Thymus (tissue), 11 donors: Measurements from ENCODE around the gene NAT9. TPM values are rescaled to one million over a fixed set of nuclear protein-coding genes. Genes with fewer than 3 reads are reported as not detected.

Source experiments
- DNase-seq, 9 donors: peaks; one replicate each; pipeline ENCODE4 v3.0.0-alpha.2; 2013; ENCODE audit warnings: low spot score in 9 of 9, low read depth in 6 of 9, missing footprints in 1 of 9
- H3K27ac ChIP-seq, 2 donors: one replicate each; pipeline ENCODE4 v1.5.1; 2013; ENCODE audit warnings: control low read depth in 1 of 2, low read depth in 1 of 2, low read length in 1 of 2, mild to moderate bottlenecking in 1 of 2, moderate library complexity in 1 of 2
- H3K27me3 ChIP-seq, 2 donors: one replicate each; pipeline ENCODE4 v1.5.1; 2013; ENCODE audit warnings: low read length in 1 of 2; ENCODE audit not compliant: control insufficient read depth in 2 of 2, insufficient read depth in 1 of 2
- H3K36me3 ChIP-seq, 2 donors: one replicate each; pipeline ENCODE4 v1.5.1; 2013; ENCODE audit warnings: low read length in 1 of 2, mild to moderate bottlenecking in 1 of 2, moderate library complexity in 1 of 2; ENCODE audit not compliant: control insufficient read depth in 2 of 2, insufficient read depth in 2 of 2
- H3K4me1 ChIP-seq, 2 donors: one replicate each; pipeline ENCODE4 v1.5.1; 2013; ENCODE audit warnings: low read length in 2 of 2; ENCODE audit not compliant: control insufficient read depth in 2 of 2, insufficient read depth in 2 of 2
- H3K4me3 ChIP-seq, 2 donors: one replicate each; pipeline ENCODE4 v1.5.1; 2013; ENCODE audit warnings: low read length in 2 of 2, control low read depth in 1 of 2, mild to moderate bottlenecking in 1 of 2
- H3K9me3 ChIP-seq, 2 donors: one replicate each; pipeline ENCODE4 v1.5.1; 2013; ENCODE audit warnings: low read length in 1 of 2, mild to moderate bottlenecking in 1 of 2; ENCODE audit not compliant: control insufficient read depth in 2 of 2, insufficient read depth in 1 of 2
- WGBS: extraction: QIAGEN DNeasy Blood & Tissue Kit; methylation state at CpG from one replicate; pipeline ENCODE4 v1.1.7; 2013; 5-methylcytosine and 5-hydroxymethylcytosine counted together
- polyA plus RNA-seq: library from polyadenylated mRNA; stranded (reverse); fragments of 200-250 nt; gene quantifications from one replicate; pipeline ENCODE4 v1.2.3, GENCODE V29; 2013
- total RNA-seq: library from RNA; stranded (reverse); fragments of 120-200 nt; gene quantifications from one replicate; pipeline ENCODE4 v1.2.4, GENCODE V29; 2013
- donor health status: healthy.

The NAT9 gene
- total and polyA plus RNA-seq, 2 donors: 17.8 to 31.1 TPM

- Histone ChIP-seq H3K27ac (no peak overlapping the region), H3K4me1 (peaks cover 0 to 1% of the 10 kb centered on the region in 2 donors), H3K36me3 (peaks cover 8 to 22% of the 10 kb centered on the region in 2 donors), H3K27me3 (no peaks in the 10 kb centered on the region), H3K9me3 (peaks cover 0 to 4% of the 10 kb centered on the region in 2 donors), H3K4me3 (no peak overlapping the region)
- 98% methylated on average over 13 of the region's 13 CpGs for WGBS
- DNase-seq: no peak
Observed at GRCh38 chr17:74807441-74807840, 31.3 kb upstream of the NAT9 start.

GRCh38 chr17:74806334-74806733, 30.2 kb upstream of the NAT9 start:
- no peak overlapping the region for H3K4me3 ChIP-seq
- H3K4me1 ChIP-seq: no peaks in the 10 kb centered on the region
- no peaks in the 10 kb centered on the region for H3K27me3 ChIP-seq
- WGBS: 97% methylated on average over 10 of the region's 10 CpGs
- peaks cover 0 to 4% of the 10 kb centered on the region in 2 donors for H3K9me3 ChIP-seq
- DNase-seq: no peak
- no peak overlapping the region for H3K27ac ChIP-seq
- peaks cover 8 to 26% of the 10 kb centered on the region in 2 donors for H3K36me3 ChIP-seq

- Histone ChIP-seq H3K27ac (no peak overlapping the region), H3K4me1 (no peaks in the 10 kb centered on the region), H3K36me3 (peaks cover 5 to 32% of the 10 kb centered on the region in 2 donors), H3K4me3 (no peak overlapping the region), H3K27me3 (no peaks in the 10 kb centered on the region), H3K9me3 (peaks cover 0 to 4% of the 10 kb centered on the region in 2 donors)
- 96% methylated on average over 15 of the region's 15 CpGs for WGBS
- DNase-seq: no peak
Observed at GRCh38 chr17:74805591-74805991, 29.4 kb upstream of the NAT9 start.

GRCh38 chr17:74804683-74805082, 28.5 kb upstream of the NAT9 start:
- no peak for DNase-seq
- H3K27ac ChIP-seq: no peak overlapping the region
- 97% methylated on average over 7 of the region's 7 CpGs for WGBS
- H3K36me3 ChIP-seq: peaks cover 2 to 33% of the 10 kb centered on the region in 2 donors
- peaks cover 0 to 4% of the 10 kb centered on the region in 2 donors for H3K9me3 ChIP-seq
- no peaks in the 10 kb centered on the region for H3K27me3 ChIP-seq
- no peaks in the 10 kb centered on the region for H3K4me1 ChIP-seq
- H3K4me3 ChIP-seq: no peak overlapping the region

GRCh38 chr17:74803971-74804370, 27.8 kb upstream of the NAT9 start:
- H3K4me3 ChIP-seq: no peak overlapping the region
- no peak for DNase-seq
- H3K27ac ChIP-seq: no peak overlapping the region
- no peaks in the 10 kb centered on the region for H3K4me1 ChIP-seq
- H3K27me3 ChIP-seq: no peaks in the 10 kb centered on the region
- H3K36me3 ChIP-seq: peaks cover 10 to 40% of the 10 kb centered on the region in 2 donors
- H3K9me3 ChIP-seq: peaks cover 0 to 4% of the 10 kb centered on the region in 2 donors
- 97% methylated on average over 5 of the region's 5 CpGs for WGBS

- Histone ChIP-seq H3K4me1 (no peaks in the 10 kb centered on the region), H3K27me3 (no peaks in the 10 kb centered on the region), H3K4me3 (no peak overlapping the region), H3K36me3 (peaks cover 13 to 40% of the 10 kb centered on the region in 2 donors), H3K27ac (no peak overlapping the region), H3K9me3 (peaks cover 0 to 4% of the 10 kb centered on the region in 2 donors)
- no peak for DNase-seq
- 97% methylated on average over 12 of the region's 12 CpGs for WGBS
Observed at GRCh38 chr17:74803388-74803930, 27.3 kb upstream of the NAT9 start.

GRCh38 chr17:74801896-74802295, 25.8 kb upstream of the NAT9 start:
- no peak overlapping the region for H3K4me3 ChIP-seq
- H3K27me3 ChIP-seq: no peaks in the 10 kb centered on the region
- H3K9me3 ChIP-seq: peaks cover 0 to 4% of the 10 kb centered on the region in 2 donors
- H3K36me3 ChIP-seq: peaks cover 27 to 45% of the 10 kb centered on the region in 2 donors
- 99% methylated on average over 8 of the region's 8 CpGs for WGBS
- no peak for DNase-seq
- no peak overlapping the region for H3K27ac ChIP-seq
- H3K4me1 ChIP-seq: no peaks in the 10 kb centered on the region

- no peak overlapping the region for H3K4me3 ChIP-seq
- no peaks in the 10 kb centered on the region for H3K27me3 ChIP-seq
- H3K36me3 ChIP-seq: peaks cover 35 to 50% of the 10 kb centered on the region in 2 donors
- no peaks in the 10 kb centered on the region for H3K4me1 ChIP-seq
- 97% methylated on average over 7 of the region's 7 CpGs for WGBS
- H3K9me3 ChIP-seq: peaks cover 0 to 4% of the 10 kb centered on the region in 2 donors
- DNase-seq: no peak
- H3K27ac ChIP-seq: no peak overlapping the region
Observed at GRCh38 chr17:74800531-74800930, 24.4 kb upstream of the NAT9 start.

- H3K9me3 ChIP-seq: peaks cover 0 to 4% of the 10 kb centered on the region in 2 donors
- 98% methylated on average over 14 of the region's 14 CpGs for WGBS
- H3K27me3 ChIP-seq: no peaks in the 10 kb centered on the region
- no peaks in the 10 kb centered on the region for H3K4me1 ChIP-seq
- DNase-seq: no peak
- H3K36me3 ChIP-seq: peaks cover 46 to 54% of the 10 kb centered on the region in 2 donors
- no peak overlapping the region for H3K4me3 ChIP-seq
- no peak overlapping the region for H3K27ac ChIP-seq
Observed at GRCh38 chr17:74799097-74799496, 23.0 kb upstream of the NAT9 start.
